ENCODE results near the gene PTTG1IP2. TPM values are rescaled to one million over a fixed set of nuclear protein-coding genes. Genes with fewer than 3 reads are reported as not detected.

Gene PTTG1IP2
- total and polyA plus RNA-seq, 9 of the 15 experiments (the other 6 are each of a cell fraction or from before 2014, with no cell fraction given) = not detected

DNA sequence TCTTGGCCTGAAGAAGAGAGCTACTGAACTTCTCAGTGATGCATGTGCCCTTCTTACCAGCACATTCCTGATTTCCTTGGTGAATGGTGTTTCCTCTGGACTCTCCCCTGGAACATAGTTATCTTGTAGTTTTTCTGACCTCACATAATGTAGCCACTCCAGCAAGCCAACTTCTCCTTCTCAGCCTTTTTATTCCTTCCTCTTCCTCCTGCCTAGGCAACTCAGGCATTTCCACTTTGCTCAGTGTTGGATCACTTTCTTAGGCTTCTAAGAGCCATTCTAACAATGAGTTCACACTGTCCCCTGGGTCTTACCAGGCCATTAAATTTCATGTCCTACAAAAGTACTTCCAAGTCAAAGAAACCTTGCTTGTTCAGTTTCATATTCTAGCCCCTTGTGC is 3.6 kb upstream of the PTTG1IP2 start (continued):
- TF ChIP-seq, protein P1, sequence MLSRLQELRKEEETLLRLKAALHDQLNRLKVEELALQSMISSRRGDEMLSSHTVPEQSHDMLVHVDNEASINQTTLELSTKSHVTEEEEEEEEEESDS (CRISPR knock-in tag; IDR thresholded peaks at IDR 0.05) = no peak
- TF ChIP-seq, protein P2, sequence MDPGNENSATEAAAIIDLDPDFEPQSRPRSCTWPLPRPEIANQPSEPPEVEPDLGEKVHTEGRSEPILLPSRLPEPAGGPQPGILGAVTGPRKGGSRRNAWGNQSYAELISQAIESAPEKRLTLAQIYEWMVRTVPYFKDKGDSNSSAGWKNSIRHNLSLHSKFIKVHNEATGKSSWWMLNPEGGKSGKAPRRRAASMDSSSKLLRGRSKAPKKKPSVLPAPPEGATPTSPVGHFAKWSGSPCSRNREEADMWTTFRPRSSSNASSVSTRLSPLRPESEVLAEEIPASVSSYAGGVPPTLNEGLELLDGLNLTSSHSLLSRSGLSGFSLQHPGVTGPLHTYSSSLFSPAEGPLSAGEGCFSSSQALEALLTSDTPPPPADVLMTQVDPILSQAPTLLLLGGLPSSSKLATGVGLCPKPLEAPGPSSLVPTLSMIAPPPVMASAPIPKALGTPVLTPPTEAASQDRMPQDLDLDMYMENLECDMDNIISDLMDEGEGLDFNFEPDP (CRISPR knock-in tag; IDR thresholded peaks at IDR 0.05) = no peak
- TF ChIP-seq, protein P3, sequence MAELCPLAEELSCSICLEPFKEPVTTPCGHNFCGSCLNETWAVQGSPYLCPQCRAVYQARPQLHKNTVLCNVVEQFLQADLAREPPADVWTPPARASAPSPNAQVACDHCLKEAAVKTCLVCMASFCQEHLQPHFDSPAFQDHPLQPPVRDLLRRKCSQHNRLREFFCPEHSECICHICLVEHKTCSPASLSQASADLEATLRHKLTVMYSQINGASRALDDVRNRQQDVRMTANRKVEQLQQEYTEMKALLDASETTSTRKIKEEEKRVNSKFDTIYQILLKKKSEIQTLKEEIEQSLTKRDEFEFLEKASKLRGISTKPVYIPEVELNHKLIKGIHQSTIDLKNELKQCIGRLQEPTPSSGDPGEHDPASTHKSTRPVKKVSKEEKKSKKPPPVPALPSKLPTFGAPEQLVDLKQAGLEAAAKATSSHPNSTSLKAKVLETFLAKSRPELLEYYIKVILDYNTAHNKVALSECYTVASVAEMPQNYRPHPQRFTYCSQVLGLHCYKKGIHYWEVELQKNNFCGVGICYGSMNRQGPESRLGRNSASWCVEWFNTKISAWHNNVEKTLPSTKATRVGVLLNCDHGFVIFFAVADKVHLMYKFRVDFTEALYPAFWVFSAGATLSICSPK (IDR thresholded peaks at IDR 0.05; ENCODE audit: borderline replicate concordance) = no peak

DNA sequence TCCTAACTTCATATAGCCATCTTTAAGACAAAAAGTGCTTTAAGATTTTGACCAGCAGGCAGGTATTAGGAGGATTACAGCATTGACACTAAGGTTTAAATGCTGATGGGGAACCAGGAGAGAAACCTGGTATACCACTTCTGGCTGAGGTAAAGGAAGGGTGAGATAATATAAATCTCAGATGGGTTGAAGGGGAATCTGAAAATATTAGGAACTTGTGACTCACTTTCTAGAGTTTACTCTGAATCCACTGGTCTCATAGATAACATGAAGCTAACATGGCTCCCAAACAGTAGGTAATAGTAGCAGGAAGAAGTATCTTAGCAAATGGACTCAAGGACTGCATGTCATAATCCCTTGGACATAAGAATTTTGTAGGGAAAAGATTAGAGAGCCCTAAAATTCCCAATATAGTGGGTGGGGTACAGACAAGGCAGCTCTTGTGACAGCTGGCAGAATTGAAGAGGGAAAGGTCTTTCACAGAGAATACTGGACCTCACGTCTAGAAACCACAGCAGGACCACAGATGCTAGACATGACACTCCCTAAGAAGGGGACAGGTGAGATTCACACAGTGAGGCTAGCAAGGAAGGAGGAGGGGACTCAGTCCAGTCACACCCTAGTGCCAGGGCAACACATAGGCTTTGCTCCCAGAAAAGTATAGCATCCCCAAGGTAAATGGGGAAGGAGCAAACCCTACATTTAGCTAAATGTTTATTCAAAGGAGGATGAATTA is 3.5 kb downstream of the PTTG1IP2 start:
- H3K4me3 ChIP-seq = no peak overlapping the region
- FAIRE-seq = no peak
- no TSS peak for BruUV-seq (replicated peaks)

More for the DNA sequence above, 3.5 kb downstream of the PTTG1IP2 start:
- Histone ChIP-seq H3K9me1 (ENCODE audit: control insufficient read depth, insufficient read depth, low read length) (no peaks in the 10 kb centered on the region), H3K4me2 (ENCODE audit: insufficient read depth, low read length) (no peak overlapping the region), H2AFZ (ENCODE audit: low read depth, low read length) (no peak overlapping the region), H3K4me1 (replicated peaks in 1 of 2; ENCODE audit: control insufficient read depth in 2 of 2, insufficient read depth in 2 of 2, low read length in 2 of 2) (no peaks in the 10 kb centered on the region), H3K36me3 (ENCODE audit: control insufficient read depth, insufficient read depth, low read length) (no peaks in the 10 kb centered on the region), H3K27ac (ENCODE audit: extremely low read depth, low read depth, low read length) (no peak overlapping the region), H4K20me1 (replicated peaks; ENCODE audit: control insufficient read depth, insufficient read depth, low read length) (no peaks in the 10 kb centered on the region), H3K9ac (ENCODE audit: insufficient read depth in 1 of 2, low read depth in 2 of 2, low read length in 2 of 2) (no peak overlapping the region), H3K79me2 (ENCODE audit: control insufficient read depth, insufficient read depth, low read length) (no peaks in the 10 kb centered on the region), H3K27me3 (ENCODE audit: control insufficient read depth in 2 of 2, insufficient read depth in 2 of 2, low read length in 2 of 2) (no peaks in the 10 kb centered on the region), H3K9me3 (replicated peaks; ENCODE audit: control insufficient read depth, insufficient read depth, low read depth, low read length) (no peaks in the 10 kb centered on the region)
- intact Hi-C loops (cut with micrococcal nuclease) = no loop called here
- no peak for DNase-seq (ENCODE audit: extremely low read depth in 1 of 4, low spot score in 3 of 4)
- ChIA-PET CTCF (ENCODE audit: low intra/inter-chr PET ratio) (no interaction called here), POLR2A (no interaction called here)
- 0% methylated on average over 1 of the region's 1 CpG for WGBS (ENCODE audit: insufficient coverage, low coverage, missing lambda C conversion rate)
- no peak for ATAC-seq
- no peak for TF ChIP-seq ELF4 (CRISPR knock-in tag; IDR thresholded peaks at IDR 0.05)
- TF ChIP-seq POLR2B (IDR thresholded peaks at IDR 0.05; ENCODE audit: low read depth, partially characterized antibody) = no peak
- no peak for TF ChIP-seq ZNF766 (CRISPR knock-in tag; conservative IDR thresholded peaks at IDR 0.05)
- no peak for TF ChIP-seq FIP1L1 (IDR thresholded peaks at IDR 0.05; ENCODE audit: low read depth, low read length, poor library complexity, severe bottlenecking)
- TF ChIP-seq KHSRP (IDR thresholded peaks at IDR 0.05) = no peak
- no peak for TF ChIP-seq HMG20B (CRISPR knock-in tag; IDR thresholded peaks at IDR 0.05)
- no peak for TF ChIP-seq ZFP36 (IDR thresholded peaks at IDR 0.05; ENCODE audit: low read depth, low read length, partially characterized antibody)
- no peak for TF ChIP-seq HCFC1 (IDR thresholded peaks at IDR 0.05; ENCODE audit: low read depth, low read length)
- no peak for TF ChIP-seq RBM34 (IDR thresholded peaks at IDR 0.05; ENCODE audit: borderline replicate concordance, insufficient read depth, low read length)
- TF ChIP-seq DDX20 (tag; IDR thresholded peaks at IDR 0.05; ENCODE audit: low read depth) = no peak
- in situ Hi-C loops (cut with MboI) = no loop called here
